ENCODE results near the gene CALML6. TPM values are rescaled to one million over a fixed set of nuclear protein-coding genes. Genes with fewer than 3 reads are reported as not detected.

The CALML6 gene
- total and polyA plus RNA-seq, 2 of the 8 experiments (the other 6 are each of a cell fraction or from before 2014, with no cell fraction given): 0.54 to 1.3 TPM

DNA sequence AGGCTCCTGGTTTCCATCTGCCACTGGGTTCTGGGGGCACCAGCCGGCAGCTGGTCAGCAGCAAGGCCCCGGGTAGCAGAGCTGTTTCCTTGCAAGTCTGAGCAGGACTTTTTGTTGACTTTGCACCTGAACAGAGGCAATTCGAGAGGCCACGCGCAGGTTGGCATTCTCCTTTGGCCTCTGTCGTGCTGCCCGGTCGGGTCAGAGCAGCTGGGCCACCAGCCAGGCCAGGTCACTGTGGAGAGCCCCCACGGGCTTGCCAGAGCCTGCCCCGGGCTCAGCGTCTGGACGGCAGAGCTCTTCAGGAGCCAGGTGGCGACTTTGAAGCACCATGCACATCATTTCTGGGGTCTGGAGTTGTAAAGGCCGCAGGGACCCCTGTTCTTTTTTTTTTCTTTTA, 32.4 kb downstream of the CALML6 start:
- no peak overlapping the region for H3K14ac ChIP-seq (ENCODE audit: insufficient read length)
- FAIRE-seq (no peak), DNase-seq (ENCODE audit: low read depth in 1 of 2, low spot score in 2 of 2) (no peak)
- peaks cover 3% of the 10 kb centered on the region; the same call in 1 of the 2 replicates for H3K23me2 ChIP-seq (ENCODE audit: low read depth, low read length)
- no peak overlapping the region for H2AK5ac ChIP-seq (ENCODE audit: low read depth, low read length)
- no peak overlapping the region for H3K23ac ChIP-seq (ENCODE audit: insufficient read length)
- H3K4me3 ChIP-seq (ENCODE audit: extremely low read depth in 1 of 4, insufficient read depth in 2 of 4, low read depth in 3 of 4, low read length in 4 of 4): no peak overlapping the region
- H2BK15ac ChIP-seq (ENCODE audit: low read length): no peak overlapping the region
- H3K9ac ChIP-seq (replicated peaks in 1 of 4; ENCODE audit: extremely low read depth in 1 of 4, low read depth in 3 of 4, low read length in 3 of 4): no peak overlapping the region
- no peak overlapping the region for H2BK120ac ChIP-seq (replicated peaks; ENCODE audit: low read depth, low read length)
- no peak overlapping the region for H4K91ac ChIP-seq (replicated peaks; ENCODE audit: insufficient read length, low read length)
- no peak overlapping the region for H3K56ac ChIP-seq (replicated peaks; ENCODE audit: insufficient read length, low read depth, low read length)
- no peak overlapping the region for H2BK12ac ChIP-seq (ENCODE audit: low read depth, low read length)
- H3K18ac ChIP-seq (ENCODE audit: extremely low read depth, low read length): no peak overlapping the region
- H4K8ac ChIP-seq (ENCODE audit: extremely low read depth, insufficient read depth, low read length): no peak overlapping the region
- H3K4ac ChIP-seq (replicated peaks; ENCODE audit: insufficient read length, low read depth, low read length): no peak overlapping the region
- 88% methylated on average over 14 of the region's 14 CpGs; no CpG with 5 or more reads in 1 of the 2 experiments for WGBS, 2 experiments (ENCODE audit: extremely low coverage in 1 of 2, insufficient coverage in 1 of 2, insufficient read length in 1 of 2, insufficient replicate concordance in 2 of 2, low coverage in 1 of 2, low lambda C conversion rate in 2 of 2, missing lambda C conversion rate in 1 of 2)
- no peak overlapping the region for H3K27ac ChIP-seq (ENCODE audit: low read depth, low read length)
- H3K9me3 ChIP-seq (ENCODE audit: insufficient read depth in 2 of 2, low read depth in 1 of 2, low read length in 1 of 2): no peaks in the 10 kb centered on the region
- ChIA-PET POLR2A (ENCODE audit: partially characterized antibody) (interaction anchor here (0.6 kb wide), 1 partner anchor 19 kb away, joined by 3 read pairs; no protein-coding TSS in a partner anchor), CTCF (ENCODE audit: partially characterized antibody) (interaction anchor here (0.6 to 9.3 kb wide), 4 partner anchors 13 to 96 kb away, joined by 3 to 145 read pairs (median 19); no protein-coding TSS in a partner anchor)
- H3K36me3 ChIP-seq (ENCODE audit: control insufficient read depth in 2 of 4, insufficient read depth in 4 of 4, low read length in 3 of 4): no peaks in the 10 kb centered on the region; a peak in 1 of 8 replicates
- peaks cover 0 to 2% (median 0%) of the 10 kb centered on the region in 4 experiments; a peak in 2 of 7 replicates for H3K4me1 ChIP-seq (replicated peaks in 1 of 4; ENCODE audit: control insufficient read depth in 3 of 4, insufficient read depth in 4 of 4, low read length in 3 of 4)
- H2BK20ac ChIP-seq (ENCODE audit: low read length): no peak overlapping the region
- no peak overlapping the region for H4K5ac ChIP-seq (ENCODE audit: insufficient read length, low read depth, low read length)
- H3K4me2 ChIP-seq (ENCODE audit: insufficient read depth in 1 of 2, low read depth in 2 of 2, low read length in 2 of 2): no peak overlapping the region
- H4K20me1 ChIP-seq (replicated peaks in 1 of 2; ENCODE audit: control insufficient read depth in 1 of 2, insufficient read depth in 2 of 2, low read length in 2 of 2): no peaks in the 10 kb centered on the region
- no peak overlapping the region for H2BK5ac ChIP-seq (ENCODE audit: low read depth, low read length)
- H3K79me2 ChIP-seq (ENCODE audit: control insufficient read depth in 1 of 2, insufficient read depth in 2 of 2, low read length in 2 of 2): no peaks in the 10 kb centered on the region
- no peak overlapping the region for H2AFZ ChIP-seq (ENCODE audit: low read length)
- no peaks in the 10 kb centered on the region for H3K79me1 ChIP-seq (ENCODE audit: low read depth, low read length)
- no peaks in the 10 kb centered on the region for H3K27me3 ChIP-seq (replicated peaks in 1 of 4; ENCODE audit: control insufficient read depth in 3 of 4, extremely low read depth in 1 of 4, insufficient read depth in 3 of 4, low read length in 3 of 4)
- no peak for TF ChIP-seq TCF12 (IDR thresholded peaks at IDR 0.05; ENCODE audit: low read depth, low read length)
- no peak for TF ChIP-seq TEAD4 (IDR thresholded peaks at IDR 0.05; ENCODE audit: low read depth, low read length)
- no peak for TF ChIP-seq NANOG (IDR thresholded peaks at IDR 0.05; ENCODE audit: insufficient read depth, low read depth, low read length, poor library complexity, severe bottlenecking)
- TF ChIP-seq CHD2 (IDR thresholded peaks at IDR 0.05; ENCODE audit: low read length): no peak
- no peak for TF ChIP-seq CEBPB (IDR thresholded peaks at IDR 0.05; ENCODE audit: low read depth, low read length)
- TF ChIP-seq POLR2AphosphoS5 (IDR thresholded peaks at IDR 0.05; ENCODE audit: low read depth, low read length): no peak
- TF ChIP-seq, protein P1, sequence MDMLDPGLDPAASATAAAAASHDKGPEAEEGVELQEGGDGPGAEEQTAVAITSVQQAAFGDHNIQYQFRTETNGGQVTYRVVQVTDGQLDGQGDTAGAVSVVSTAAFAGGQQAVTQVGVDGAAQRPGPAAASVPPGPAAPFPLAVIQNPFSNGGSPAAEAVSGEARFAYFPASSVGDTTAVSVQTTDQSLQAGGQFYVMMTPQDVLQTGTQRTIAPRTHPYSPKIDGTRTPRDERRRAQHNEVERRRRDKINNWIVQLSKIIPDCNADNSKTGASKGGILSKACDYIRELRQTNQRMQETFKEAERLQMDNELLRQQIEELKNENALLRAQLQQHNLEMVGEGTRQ (IDR thresholded peaks at IDR 0.05; ENCODE audit: low read length): no peak
- TF ChIP-seq SIX5 (IDR thresholded peaks at IDR 0.05; ENCODE audit: low read depth, low read length): no peak
- TF ChIP-seq SP2 (IDR thresholded peaks at IDR 0.05; ENCODE audit: low read length): no peak
- TF ChIP-seq EP300 (IDR thresholded peaks at IDR 0.05; ENCODE audit: borderline replicate concordance in 1 of 2, low read depth in 2 of 2, low read length in 2 of 2): no peak
- TF ChIP-seq CBX5 (IDR thresholded peaks at IDR 0.05; ENCODE audit: low read depth, low read length): no peak
- TF ChIP-seq FOSL1 (IDR thresholded peaks at IDR 0.05; ENCODE audit: insufficient read depth, low read depth, low read length): no peak
- TF ChIP-seq YY1 (IDR thresholded peaks at IDR 0.05; ENCODE audit: low read depth, low read length): no peak
- no peak for TF ChIP-seq TAF7 (optimal IDR thresholded peaks at IDR 0.05; ENCODE audit: borderline replicate concordance, low read depth, low read length)
